AG10803 (cell line): ENCODE data around the gene CNGA1.
"Not testable (repeated sequence)": the region's sequence is repeated elsewhere in the genome, so short reads cannot be mapped to it uniquely, and the experiment has no call there.

ENCODE experiments used
- DNase-seq: peaks from one replicate; pipeline ENCODE4 v3.0.0; 2010; ENCODE audit warnings: low read depth
- H3K4me3 ChIP-seq: 2 replicates; pipeline ENCODE4 v1.5.1; 2011; ENCODE audit warnings: mild to moderate bottlenecking, low read length, control low read depth
- TF ChIP-seq, protein P1 (sequence below): conservative IDR thresholded peaks from 2 replicates; pipeline ENCODE4 v1.5.1; 2011; ENCODE audit warnings: mild to moderate bottlenecking, low read length, control low read depth, inconsistent platforms

Gene CNGA1

GRCh38 chr4:47939456-47939855, 77.0 kb downstream of the CNGA1 start:
- TF ChIP-seq, protein P1, sequence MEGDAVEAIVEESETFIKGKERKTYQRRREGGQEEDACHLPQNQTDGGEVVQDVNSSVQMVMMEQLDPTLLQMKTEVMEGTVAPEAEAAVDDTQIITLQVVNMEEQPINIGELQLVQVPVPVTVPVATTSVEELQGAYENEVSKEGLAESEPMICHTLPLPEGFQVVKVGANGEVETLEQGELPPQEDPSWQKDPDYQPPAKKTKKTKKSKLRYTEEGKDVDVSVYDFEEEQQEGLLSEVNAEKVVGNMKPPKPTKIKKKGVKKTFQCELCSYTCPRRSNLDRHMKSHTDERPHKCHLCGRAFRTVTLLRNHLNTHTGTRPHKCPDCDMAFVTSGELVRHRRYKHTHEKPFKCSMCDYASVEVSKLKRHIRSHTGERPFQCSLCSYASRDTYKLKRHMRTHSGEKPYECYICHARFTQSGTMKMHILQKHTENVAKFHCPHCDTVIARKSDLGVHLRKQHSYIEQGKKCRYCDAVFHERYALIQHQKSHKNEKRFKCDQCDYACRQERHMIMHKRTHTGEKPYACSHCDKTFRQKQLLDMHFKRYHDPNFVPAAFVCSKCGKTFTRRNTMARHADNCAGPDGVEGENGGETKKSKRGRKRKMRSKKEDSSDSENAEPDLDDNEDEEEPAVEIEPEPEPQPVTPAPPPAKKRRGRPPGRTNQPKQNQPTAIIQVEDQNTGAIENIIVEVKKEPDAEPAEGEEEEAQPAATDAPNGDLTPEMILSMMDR = no peak
- DNase-seq = no peak
- no peak overlapping the region for H3K4me3 ChIP-seq

DNA sequence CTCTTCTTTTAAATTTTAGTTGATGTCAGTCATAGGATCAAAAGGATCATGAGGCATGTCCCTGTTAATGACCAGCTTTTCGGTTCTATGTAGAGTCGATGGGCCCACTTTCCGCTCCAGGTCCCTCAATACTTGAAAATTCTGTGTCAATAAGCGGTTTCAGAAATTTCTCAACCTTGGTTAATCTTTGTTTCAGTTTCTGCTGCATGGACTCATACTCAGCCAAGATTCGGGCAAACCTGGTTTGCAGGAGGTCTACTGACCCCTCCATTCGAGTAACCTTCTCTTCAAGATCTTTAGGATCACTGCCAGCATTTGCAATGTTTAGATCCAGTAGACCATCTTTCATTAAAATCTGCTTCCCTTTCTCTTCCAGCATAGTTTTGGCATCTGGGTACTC, 80.1 kb downstream of the CNGA1 start:
- TF ChIP-seq, protein P1 = no peak
- H3K4me3 ChIP-seq = no peak overlapping the region
- no peak for DNase-seq

GRCh38 chr4:47933840-47934239, 82.6 kb downstream of the CNGA1 start:
- TF ChIP-seq, protein P1 = peak; percentile 77
- no peak overlapping the region for H3K4me3 ChIP-seq
- peak; percentile 51 for DNase-seq

DNA sequence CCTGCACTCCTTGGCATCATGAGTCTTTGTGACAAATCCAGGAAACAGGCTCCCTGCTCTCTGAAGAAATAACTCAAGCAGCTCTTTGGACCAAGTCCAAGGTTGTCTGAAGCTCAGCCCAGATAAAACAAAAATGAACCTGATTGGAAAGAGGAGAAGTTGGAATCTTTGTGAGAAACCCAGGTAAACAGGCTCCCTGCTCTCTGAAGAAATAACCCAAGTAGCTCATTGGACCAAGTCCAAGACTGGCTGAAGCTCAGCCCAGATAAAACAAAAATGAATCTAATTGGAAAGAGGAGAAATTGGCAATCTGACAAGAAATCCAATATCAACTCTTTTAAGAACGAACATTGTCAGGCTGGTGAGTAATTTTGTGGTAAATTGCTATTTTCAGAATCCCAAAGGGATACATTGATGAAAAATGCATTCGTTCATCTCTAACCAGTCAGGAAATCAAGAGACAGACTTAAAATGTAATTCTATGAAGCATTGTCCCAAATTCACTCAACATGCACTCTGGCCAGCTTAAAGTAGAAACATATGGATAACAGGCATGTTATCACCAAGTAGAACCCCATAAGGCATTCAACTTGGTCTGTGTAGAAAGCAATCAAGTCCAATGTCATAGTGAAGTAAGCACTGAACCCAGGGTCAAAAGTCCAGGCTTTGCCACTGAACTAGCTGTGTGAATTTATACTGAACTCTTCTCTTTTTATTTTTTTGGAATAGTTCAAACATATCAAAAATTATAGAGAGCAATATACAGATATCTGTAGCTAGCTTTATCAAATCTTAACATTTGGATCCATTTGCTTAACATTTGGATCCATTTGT, 85.3 kb downstream of the CNGA1 start:
- DNase-seq = peak; percentile 48
- TF ChIP-seq, protein P1 = no peak
- no peak overlapping the region for H3K4me3 ChIP-seq

DNA sequence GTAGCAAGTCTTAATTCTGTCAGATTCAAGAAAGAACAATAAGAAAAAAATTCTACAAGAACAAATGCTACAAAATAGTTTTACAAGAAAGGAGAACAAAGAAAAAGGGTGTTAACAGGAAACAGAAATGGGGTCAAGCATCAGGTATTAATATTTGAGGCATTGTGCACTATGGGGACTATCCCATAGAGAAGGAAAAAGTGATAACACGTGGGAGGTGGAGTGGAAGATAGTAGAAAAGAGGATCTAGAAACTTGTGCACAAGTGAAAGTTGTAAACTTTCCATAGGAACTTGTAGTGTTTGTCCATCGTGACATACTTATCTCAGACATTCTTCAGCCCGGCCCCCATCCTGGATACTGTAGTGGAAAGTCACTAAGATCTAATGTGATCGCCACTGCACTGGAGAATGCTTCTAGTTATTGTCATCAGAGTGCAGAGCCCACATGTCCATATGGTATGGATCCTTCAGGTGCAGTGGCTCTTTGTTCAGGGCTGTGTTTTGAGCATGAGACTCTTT, 86.7 kb downstream of the CNGA1 start:
- no peak overlapping the region for H3K4me3 ChIP-seq
- TF ChIP-seq, protein P1 = no peak
- no peak for DNase-seq

DNA sequence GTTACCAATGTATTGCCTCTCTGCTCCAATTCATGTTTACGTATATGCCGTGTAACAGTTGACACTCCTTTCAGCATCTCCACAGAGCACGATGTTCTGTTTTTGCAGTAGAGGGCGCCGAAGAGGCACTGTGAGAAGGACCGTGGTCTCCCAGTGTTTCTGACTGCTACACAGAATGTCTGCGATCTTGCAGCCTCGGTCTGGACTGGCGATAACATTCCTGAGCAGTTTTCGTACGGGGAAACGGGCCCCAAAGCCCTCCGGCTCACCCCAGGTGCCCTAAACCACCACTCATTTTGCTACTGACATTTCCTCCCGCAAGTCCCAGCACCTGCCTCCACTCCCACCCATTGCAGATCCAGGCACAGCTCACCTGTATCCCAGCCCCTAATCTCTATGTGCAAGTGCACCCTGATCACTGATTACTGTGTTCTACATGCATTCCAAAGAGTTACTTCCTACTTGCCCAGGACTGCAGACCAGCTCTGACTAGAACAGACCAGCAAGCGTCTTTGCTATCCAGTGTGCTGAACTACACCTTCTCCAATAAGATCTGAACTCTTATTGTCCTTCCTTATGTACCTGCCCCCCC, 89.7 kb downstream of the CNGA1 start:
- peak; percentile 37 for DNase-seq
- TF ChIP-seq, protein P1 = peak; percentile 80
- no peak overlapping the region for H3K4me3 ChIP-seq

GRCh38 chr4:47923261-47923608, 93.2 kb downstream of the CNGA1 start:
- DNase-seq, H3K4me3 ChIP-seq: not testable (repeated sequence)

DNA sequence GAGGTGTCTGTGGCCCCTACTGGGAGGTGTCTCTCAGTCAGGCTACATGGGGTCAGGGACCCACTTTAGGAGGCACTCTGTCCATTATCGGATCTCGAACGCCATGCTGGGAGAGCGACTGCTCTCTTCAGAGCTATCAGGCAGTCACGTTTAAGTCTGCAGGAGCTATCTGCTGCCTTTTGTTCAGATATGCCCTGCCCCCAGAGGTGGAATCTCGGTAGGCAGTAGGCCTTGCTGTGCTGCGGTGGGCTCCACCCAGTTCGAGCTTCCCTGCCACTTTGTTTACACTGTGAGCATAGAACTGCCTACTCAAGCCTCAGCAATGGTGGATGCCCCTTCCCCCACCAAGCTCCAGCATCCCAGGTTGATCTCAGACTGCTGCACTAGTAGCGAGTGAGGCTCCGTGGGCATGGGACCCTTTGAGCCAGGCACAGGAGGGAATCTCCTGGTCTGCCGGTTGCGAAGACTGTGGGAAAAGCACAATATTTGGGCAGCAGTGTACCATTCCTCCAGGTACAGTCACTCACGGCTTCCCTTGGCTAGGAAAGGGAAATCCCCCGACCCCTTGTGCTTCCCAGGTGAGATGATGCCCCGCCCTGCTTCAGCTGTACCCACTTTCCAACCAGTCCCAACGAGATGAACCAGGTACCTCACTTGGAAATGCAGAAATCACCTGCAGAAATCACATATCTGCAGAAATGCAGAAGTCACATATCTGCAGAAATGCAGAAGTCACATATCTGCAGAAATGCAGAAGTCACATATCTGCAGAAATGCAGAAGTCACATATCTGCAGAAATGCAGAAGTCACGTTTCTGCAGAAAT, 93.8 kb downstream of the CNGA1 start:
- not testable (repeated sequence) for DNase-seq, H3K4me3 ChIP-seq

GRCh38 chr4:47917163-47917562, 99.3 kb downstream of the CNGA1 start:
- not testable (repeated sequence) for DNase-seq, H3K4me3 ChIP-seq
